Mesendoderm (in vitro differentiated cells): ENCODE data around the gene PLIN4. TPM values are rescaled to one million over a fixed set of nuclear protein-coding genes. Genes with fewer than 3 reads are reported as not detected.
"Not testable (repeated sequence)": the region's sequence is repeated elsewhere in the genome, so short reads cannot be mapped to it uniquely, and the experiment has no call there.

ENCODE experiments used
- DNase-seq: peaks from one replicate; pipeline ENCODE4 v3.0.0; 2013
- H2AK5ac ChIP-seq: 2 replicates; pipeline ENCODE4 v1.6.1; 2013; ENCODE audit warnings: low read length, inconsistent platforms
- H2BK120ac ChIP-seq: 2 replicates; pipeline ENCODE4 v1.6.1; 2013; ENCODE audit warnings: low read depth, mild to moderate bottlenecking, low read length, moderate library complexity, mixed read lengths
- H2BK15ac ChIP-seq: replicated peaks from 2 replicates; pipeline ENCODE4 v1.6.1; 2013; ENCODE audit warnings: low read depth, mild to moderate bottlenecking, moderate library complexity
- H2BK5ac ChIP-seq: 2 replicates; pipeline ENCODE4 v1.6.1; 2013; ENCODE audit warnings: low read length, inconsistent platforms
- H3K18ac ChIP-seq: 2 replicates; pipeline ENCODE4 v1.6.1; 2013; ENCODE audit warnings: mild to moderate bottlenecking, low read length, mixed read lengths
- H3K23ac ChIP-seq: one replicate; pipeline ENCODE4 v1.6.1; 2013; ENCODE audit warnings: low read length
- H3K27ac ChIP-seq: 2 replicates; pipeline ENCODE4 v1.5.1; 2013; ENCODE audit warnings: low read depth, mild to moderate bottlenecking, inconsistent platforms, low read length, moderate library complexity
- H3K27me3 ChIP-seq: 2 replicates; pipeline ENCODE4 v1.6.1; 2013; ENCODE audit warnings: low read length, control low read depth, mild to moderate bottlenecking, inconsistent platforms; ENCODE audit not compliant: insufficient read depth, poor library complexity
- H3K36me3 ChIP-seq: 2 replicates; pipeline ENCODE4 v1.6.1; 2013; ENCODE audit warnings: low read length, inconsistent platforms; ENCODE audit not compliant: control insufficient read depth, insufficient read depth
- H3K4ac ChIP-seq: one replicate; pipeline ENCODE4 v1.6.1; 2013; ENCODE audit warnings: low read depth, mild to moderate bottlenecking, low read length, moderate library complexity
- H3K4me1 ChIP-seq: 2 replicates; pipeline ENCODE4 v1.6.1; 2013; ENCODE audit warnings: low read depth, low read length, inconsistent platforms; ENCODE audit not compliant: control insufficient read depth
- H3K4me2 ChIP-seq: 2 replicates; pipeline ENCODE4 v1.6.1; 2013; ENCODE audit warnings: low read length
- H3K4me3 ChIP-seq: 2 replicates; pipeline ENCODE4 v1.5.1; 2013; ENCODE audit warnings: mild to moderate bottlenecking, low read length
- H3K56ac ChIP-seq: one replicate; pipeline ENCODE4 v1.6.1; 2013; ENCODE audit warnings: low read length
- H3K79me1 ChIP-seq: 2 replicates; pipeline ENCODE4 v1.6.1; 2013; ENCODE audit warnings: low read length, inconsistent platforms
- H3K79me2 ChIP-seq: 2 replicates; pipeline ENCODE4 v1.6.1; 2013; ENCODE audit warnings: mild to moderate bottlenecking, low read length; ENCODE audit not compliant: control insufficient read depth, insufficient read depth
- H3K9ac ChIP-seq: 2 replicates; pipeline ENCODE4 v1.6.1; 2013; ENCODE audit warnings: low read length, inconsistent platforms
- H4K5ac ChIP-seq: one replicate; pipeline ENCODE4 v1.6.1; 2013; ENCODE audit warnings: low read length
- H4K8ac ChIP-seq: one replicate; pipeline ENCODE4 v1.6.1; 2013; ENCODE audit warnings: low read depth, mild to moderate bottlenecking, control low read depth, low read length, moderate library complexity
- WGBS: extraction: QIAGEN DNeasy Blood & Tissue Kit; methylation state at CpG from one replicate; pipeline ENCODE4 v1.1.7; 2013; ENCODE audit warnings: low lambda C conversion rate, missing lambda C conversion rate; ENCODE audit not compliant: insufficient coverage; ENCODE audit errors: extremely low coverage; 5-methylcytosine and 5-hydroxymethylcytosine counted together
- polyA plus RNA-seq, 2 experiments: library from polyadenylated mRNA; stranded (reverse); fragments of 200-250 nt; gene quantifications; one replicate each; pipeline ENCODE4 v1.2.3, GENCODE V29; 2013

The PLIN4 gene, protein sequence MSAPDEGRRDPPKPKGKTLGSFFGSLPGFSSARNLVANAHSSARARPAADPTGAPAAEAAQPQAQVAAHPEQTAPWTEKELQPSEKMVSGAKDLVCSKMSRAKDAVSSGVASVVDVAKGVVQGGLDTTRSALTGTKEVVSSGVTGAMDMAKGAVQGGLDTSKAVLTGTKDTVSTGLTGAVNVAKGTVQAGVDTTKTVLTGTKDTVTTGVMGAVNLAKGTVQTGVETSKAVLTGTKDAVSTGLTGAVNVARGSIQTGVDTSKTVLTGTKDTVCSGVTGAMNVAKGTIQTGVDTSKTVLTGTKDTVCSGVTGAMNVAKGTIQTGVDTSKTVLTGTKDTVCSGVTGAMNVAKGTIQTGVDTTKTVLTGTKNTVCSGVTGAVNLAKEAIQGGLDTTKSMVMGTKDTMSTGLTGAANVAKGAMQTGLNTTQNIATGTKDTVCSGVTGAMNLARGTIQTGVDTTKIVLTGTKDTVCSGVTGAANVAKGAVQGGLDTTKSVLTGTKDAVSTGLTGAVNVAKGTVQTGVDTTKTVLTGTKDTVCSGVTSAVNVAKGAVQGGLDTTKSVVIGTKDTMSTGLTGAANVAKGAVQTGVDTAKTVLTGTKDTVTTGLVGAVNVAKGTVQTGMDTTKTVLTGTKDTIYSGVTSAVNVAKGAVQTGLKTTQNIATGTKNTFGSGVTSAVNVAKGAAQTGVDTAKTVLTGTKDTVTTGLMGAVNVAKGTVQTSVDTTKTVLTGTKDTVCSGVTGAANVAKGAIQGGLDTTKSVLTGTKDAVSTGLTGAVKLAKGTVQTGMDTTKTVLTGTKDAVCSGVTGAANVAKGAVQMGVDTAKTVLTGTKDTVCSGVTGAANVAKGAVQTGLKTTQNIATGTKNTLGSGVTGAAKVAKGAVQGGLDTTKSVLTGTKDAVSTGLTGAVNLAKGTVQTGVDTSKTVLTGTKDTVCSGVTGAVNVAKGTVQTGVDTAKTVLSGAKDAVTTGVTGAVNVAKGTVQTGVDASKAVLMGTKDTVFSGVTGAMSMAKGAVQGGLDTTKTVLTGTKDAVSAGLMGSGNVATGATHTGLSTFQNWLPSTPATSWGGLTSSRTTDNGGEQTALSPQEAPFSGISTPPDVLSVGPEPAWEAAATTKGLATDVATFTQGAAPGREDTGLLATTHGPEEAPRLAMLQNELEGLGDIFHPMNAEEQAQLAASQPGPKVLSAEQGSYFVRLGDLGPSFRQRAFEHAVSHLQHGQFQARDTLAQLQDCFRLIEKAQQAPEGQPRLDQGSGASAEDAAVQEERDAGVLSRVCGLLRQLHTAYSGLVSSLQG (N-terminal part only)
- 0.01 TPM for polyA plus RNA-seq (2013, experiment 1 of 2)
- polyA plus RNA-seq (2013, experiment 2 of 2) = 0.04 TPM

DNA sequence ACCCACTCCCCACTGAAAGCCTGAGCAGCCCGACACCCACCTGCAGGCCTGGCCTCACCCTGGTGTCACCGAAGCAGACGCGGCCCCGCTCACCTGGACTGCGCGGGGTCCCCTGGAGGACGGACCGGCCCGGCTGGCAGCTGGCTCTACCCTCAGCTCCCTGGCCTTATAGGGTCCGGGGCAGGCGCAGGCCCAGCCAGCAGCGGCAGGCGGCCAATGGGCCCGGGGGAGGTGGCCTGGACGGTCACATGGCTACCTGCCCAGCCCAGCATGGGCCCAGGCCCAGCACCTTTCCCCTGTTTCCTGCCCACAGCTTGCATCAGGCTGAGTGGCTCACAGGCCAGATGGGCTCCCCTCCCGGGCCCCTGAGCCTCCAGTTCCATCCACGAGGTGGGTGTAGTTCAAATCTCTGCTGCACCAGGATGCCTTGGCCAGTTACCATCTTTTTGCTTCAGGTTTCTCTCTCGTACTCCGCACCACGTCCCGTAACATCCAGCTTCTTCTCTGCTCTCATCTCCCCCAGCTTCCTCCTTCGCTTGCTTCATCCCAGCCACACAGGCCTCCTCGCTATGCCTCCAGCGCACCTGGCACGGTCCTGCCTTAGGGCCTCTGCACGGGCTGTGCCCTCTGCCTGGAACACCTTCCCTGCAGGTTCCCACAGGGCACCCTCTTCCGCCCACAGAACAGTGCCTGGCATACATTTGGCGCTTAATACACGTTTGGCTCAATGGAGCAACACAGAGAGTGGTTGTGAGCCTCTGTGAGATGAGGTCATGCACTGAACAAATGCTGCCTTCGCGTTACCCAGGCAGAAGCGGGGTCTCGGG, at the start of gene PLIN4:
Gene PLIN4 (minus strand): TSS at position 142 of the 827 bp plus-strand sequence. CDS start 214 bp downstream, outside the sequence.
- Histone ChIP-seq H3K18ac (no peak within 1 kb of the TSS), H3K4me1 (no peaks in the 10 kb centered on the region), H3K4me2 (no peak within 1 kb of the TSS), H3K4me3 (no peak within 1 kb of the TSS), H3K27me3 (no peaks in the 10 kb centered on the region), H2BK5ac (no peak within 1 kb of the TSS), H2BK15ac (no peak within 1 kb of the TSS), H3K36me3 (no peaks in the 10 kb centered on the region), H3K56ac (no peak within 1 kb of the TSS), H3K79me2 (no peaks in the 10 kb centered on the region), H4K8ac (no peak within 1 kb of the TSS), H3K4ac (no peak within 1 kb of the TSS), H2BK120ac (no peak within 1 kb of the TSS), H3K9ac (no peak within 1 kb of the TSS), H3K27ac (no peak within 1 kb of the TSS), H3K23ac (no peak within 1 kb of the TSS), H2AK5ac (no peak within 1 kb of the TSS), H3K79me1 (no peaks in the 10 kb centered on the region), H4K5ac (no peak within 1 kb of the TSS)
- no peak for DNase-seq
- WGBS = 100% methylated on average over 4 of the region's 34 CpGs

DNA sequence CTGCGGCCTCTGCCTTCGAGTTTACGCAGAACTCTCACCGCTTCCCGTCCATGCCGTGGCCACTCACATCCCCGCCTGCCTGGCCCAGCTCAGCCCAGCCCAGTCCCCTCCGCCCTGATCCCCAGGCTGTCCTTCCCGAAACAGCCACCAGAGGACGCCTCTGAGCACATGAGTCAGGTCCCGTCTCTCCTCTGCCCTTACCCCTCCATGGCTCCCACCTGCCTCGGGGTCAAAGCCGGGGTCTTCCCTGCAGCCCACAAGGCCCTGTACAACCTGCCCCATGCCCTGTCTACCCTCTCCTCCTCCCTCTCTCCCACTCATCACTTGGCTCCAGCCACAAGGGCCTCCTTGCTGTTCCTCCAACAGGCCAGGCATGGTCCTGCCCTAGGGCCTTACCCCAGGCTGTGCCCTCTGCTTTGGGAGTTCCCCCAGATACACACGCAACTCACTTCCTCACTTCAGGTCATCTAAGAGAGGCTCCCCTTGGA, 49.3 kb upstream of the PLIN4 start:
- H3K56ac ChIP-seq = no peak overlapping the region
- H3K9ac ChIP-seq = no peak overlapping the region
- H2AK5ac ChIP-seq = no peak overlapping the region
- no peaks in the 10 kb centered on the region for H3K36me3 ChIP-seq
- peak; percentile 76 for DNase-seq
- no peak overlapping the region for H3K4me3 ChIP-seq
- H3K4ac ChIP-seq = no peak overlapping the region
- H2BK15ac ChIP-seq = no peak overlapping the region
- no peak overlapping the region for H3K4me2 ChIP-seq
- H3K79me1 ChIP-seq = no peaks in the 10 kb centered on the region
- no peaks in the 10 kb centered on the region for H3K79me2 ChIP-seq
- WGBS = no CpG with 5 or more reads among the region's 14 CpGs
- H2BK5ac ChIP-seq = no peak overlapping the region
- H3K18ac ChIP-seq = no peak overlapping the region
- H4K5ac ChIP-seq = no peak overlapping the region
- H2BK120ac ChIP-seq = no peak overlapping the region
- no peaks in the 10 kb centered on the region for H3K4me1 ChIP-seq
- H3K27ac ChIP-seq = no peak overlapping the region
- H3K23ac ChIP-seq = no peak overlapping the region
- H4K8ac ChIP-seq = no peak overlapping the region
- H3K27me3 ChIP-seq = no peaks in the 10 kb centered on the region

DNA sequence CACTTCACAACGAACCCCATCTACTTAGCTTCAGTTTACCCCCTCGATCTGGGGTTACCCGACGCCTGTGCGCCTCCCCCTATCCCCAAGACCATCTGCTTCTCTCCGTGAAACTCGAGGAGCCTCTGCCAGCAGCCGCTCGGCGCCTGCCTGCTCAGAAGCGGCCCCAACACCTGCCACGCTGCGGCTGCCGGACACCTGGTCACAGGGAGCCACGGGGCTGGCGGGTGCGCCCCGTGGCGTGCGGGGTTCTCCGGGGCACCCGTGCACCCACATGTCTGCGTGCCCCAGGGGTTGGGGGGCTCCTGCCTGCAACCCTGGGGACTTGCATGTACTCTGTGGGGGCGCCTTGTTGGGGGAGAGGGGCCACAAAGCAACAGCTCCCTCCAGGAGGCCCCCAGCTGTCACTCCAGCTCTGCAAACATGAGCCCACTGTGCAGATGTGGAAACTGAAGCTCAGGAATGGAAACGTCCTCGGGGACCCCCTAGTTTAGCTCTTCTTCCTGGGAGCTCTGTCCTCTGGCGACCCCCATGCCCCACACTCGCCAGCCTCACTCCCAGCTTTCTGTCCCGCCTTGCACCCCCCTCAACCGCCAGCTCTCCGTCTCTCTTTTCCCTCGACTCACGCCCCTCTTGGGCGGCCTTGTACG, 48.2 kb upstream of the PLIN4 start:
- H3K27ac ChIP-seq = no peak overlapping the region
- H3K79me1 ChIP-seq = no peaks in the 10 kb centered on the region
- WGBS = no CpG with 5 or more reads among the region's 35 CpGs
- no peaks in the 10 kb centered on the region for H3K27me3 ChIP-seq
- no peak overlapping the region for H2BK120ac ChIP-seq
- no peak overlapping the region for H2AK5ac ChIP-seq
- no peaks in the 10 kb centered on the region for H3K4me1 ChIP-seq
- H3K36me3 ChIP-seq = no peaks in the 10 kb centered on the region
- H3K4me2 ChIP-seq = no peak overlapping the region
- H3K9ac ChIP-seq = no peak overlapping the region
- H3K23ac ChIP-seq = no peak overlapping the region
- H3K18ac ChIP-seq = no peak overlapping the region
- no peak overlapping the region for H3K4me3 ChIP-seq
- DNase-seq = no peak
- no peak overlapping the region for H3K4ac ChIP-seq
- H4K8ac ChIP-seq = no peak overlapping the region
- H2BK15ac ChIP-seq = no peak overlapping the region
- H3K79me2 ChIP-seq = no peaks in the 10 kb centered on the region
- no peak overlapping the region for H2BK5ac ChIP-seq
- H4K5ac ChIP-seq = no peak overlapping the region
- no peak overlapping the region for H3K56ac ChIP-seq

DNA sequence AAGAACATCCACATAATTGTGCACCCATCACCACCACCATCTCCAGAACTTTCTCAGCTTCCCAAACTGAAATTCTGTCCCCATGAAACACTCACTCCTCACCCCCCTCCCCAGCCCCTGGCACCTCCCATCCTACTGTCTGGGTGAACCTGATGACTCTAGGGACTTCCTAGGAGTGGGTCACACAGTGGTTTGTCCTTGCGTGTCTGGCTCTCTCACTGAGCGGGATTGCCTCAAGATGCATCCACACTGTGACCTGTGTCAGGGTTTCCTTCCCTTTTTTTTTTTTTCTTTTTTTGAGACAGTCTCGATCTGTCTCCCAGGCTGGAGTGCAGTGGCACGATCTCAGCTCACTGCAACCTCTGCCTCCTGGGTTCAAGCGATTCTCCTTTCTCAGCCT, 45.3 kb upstream of the PLIN4 start:
- H2AK5ac ChIP-seq, H2BK15ac ChIP-seq, H3K36me3 ChIP-seq, H3K23ac ChIP-seq, H3K27ac ChIP-seq, DNase-seq, H3K56ac ChIP-seq, H3K4me1 ChIP-seq, H2BK120ac ChIP-seq, H3K79me1 ChIP-seq, H3K4me3 ChIP-seq, H3K18ac ChIP-seq, H2BK5ac ChIP-seq, H3K9ac ChIP-seq, H4K5ac ChIP-seq, H3K4me2 ChIP-seq, H3K27me3 ChIP-seq, H4K8ac ChIP-seq, H3K79me2 ChIP-seq, H3K4ac ChIP-seq: not testable (repeated sequence)
- WGBS = no CpG with 5 or more reads among the region's 5 CpGs
